ENCODE results near the gene HMMR. TPM values are rescaled to one million over a fixed set of nuclear protein-coding genes. Genes with fewer than 3 reads are reported as not detected.

Gene HMMR
- total RNA-seq, 1 experiment from 2014 or later = 74.6 TPM

DNA sequence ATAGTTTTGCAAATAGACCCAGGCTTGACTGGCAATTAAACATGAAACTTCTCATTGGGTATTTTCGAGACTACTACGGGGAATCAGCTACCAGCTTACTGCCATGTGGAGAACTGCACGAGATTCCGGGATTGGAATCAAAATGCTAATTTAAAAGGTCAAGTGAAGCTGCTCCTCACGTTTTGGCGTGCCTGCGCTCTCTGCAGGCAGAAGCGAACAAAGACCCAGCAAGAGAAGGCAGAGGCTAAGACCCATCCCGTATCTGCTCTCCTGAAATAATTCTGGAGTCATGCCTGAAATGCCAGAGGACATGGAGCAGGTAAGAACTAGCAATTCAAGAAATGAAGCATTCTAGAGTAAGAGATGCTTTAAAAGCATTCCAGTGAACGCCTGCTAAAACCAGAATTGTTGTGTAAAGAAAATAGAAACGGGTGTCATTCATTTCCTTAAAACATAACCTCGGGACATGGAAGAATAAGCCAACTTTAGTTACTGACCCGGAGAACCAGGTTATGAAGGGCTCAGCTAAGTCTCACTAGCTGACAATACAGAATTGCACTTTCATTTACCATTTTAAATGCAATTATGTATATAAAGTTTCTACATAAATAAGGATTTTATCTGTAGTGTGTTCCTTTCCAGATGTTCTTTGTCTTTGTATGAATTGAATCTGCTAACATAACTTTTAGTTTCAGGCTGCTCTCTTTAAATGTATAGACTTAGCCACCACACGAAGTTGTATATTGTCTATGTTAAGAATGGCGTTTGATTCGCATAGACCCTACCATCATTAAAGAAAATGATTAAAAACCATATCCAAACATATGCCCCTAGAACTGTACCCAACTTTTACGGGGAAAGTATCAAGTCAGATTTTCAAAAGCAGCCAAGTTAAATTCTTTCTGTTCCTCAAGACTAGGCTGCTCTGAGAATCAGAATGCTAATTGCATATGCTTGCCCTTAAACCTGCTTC lies 43.0 kb downstream of the HMMR start:
- intact Hi-C loops (cut with micrococcal nuclease) = loop anchor here (1.0 to 2.0 kb wide), 3 partner anchors 25 to 67 kb away; partner anchors contain the start of gene CCNG1
- H3K9me3 ChIP-seq (ENCODE audit: low read length) = no peaks in the 10 kb centered on the region
- H3K4me1 ChIP-seq (ENCODE audit: insufficient read depth, low read length) = peaks cover 16% of the 10 kb centered on the region
- no peaks in the 10 kb centered on the region for H3K36me3 ChIP-seq (ENCODE audit: low read depth, low read length)
- H3K79me2 ChIP-seq (ENCODE audit: low read length) = peaks cover 27% of the 10 kb centered on the region
- H3K4me3 ChIP-seq (ENCODE audit: low read length) = peak overlapping the region; percentile 90
- POLR2A ChIA-PET (ENCODE audit: unreplicated experiment) = no interaction called here
- H3K27ac ChIP-seq (ENCODE audit: low read length) = peak overlapping the region; percentile 45
- 0 out of 2 replicates have a peak, but pooled peaks cover 6% of the 10 kb centered on the region for H4K20me1 ChIP-seq (ENCODE audit: low read length)
- peak overlapping the region; percentile 77 for H2AFZ ChIP-seq (ENCODE audit: low read length)
- peak overlapping the region; percentile 78 for H3K9ac ChIP-seq (ENCODE audit: low read length)
- ATAC-seq = peak; percentile 21
- H3F3A ChIP-seq (ENCODE audit: low read length, unreplicated experiment) = no peaks in the 10 kb centered on the region
- H3K27me3 ChIP-seq (ENCODE audit: low read length) = no peaks in the 10 kb centered on the region
- peak overlapping the region; percentile 95 for H3K4me2 ChIP-seq (ENCODE audit: low read length)
- no peak for TF ChIP-seq EZH2phosphoT487 (IDR thresholded peaks at IDR 0.05; ENCODE audit: borderline replicate concordance, low read length)
- TF ChIP-seq, protein P1, sequence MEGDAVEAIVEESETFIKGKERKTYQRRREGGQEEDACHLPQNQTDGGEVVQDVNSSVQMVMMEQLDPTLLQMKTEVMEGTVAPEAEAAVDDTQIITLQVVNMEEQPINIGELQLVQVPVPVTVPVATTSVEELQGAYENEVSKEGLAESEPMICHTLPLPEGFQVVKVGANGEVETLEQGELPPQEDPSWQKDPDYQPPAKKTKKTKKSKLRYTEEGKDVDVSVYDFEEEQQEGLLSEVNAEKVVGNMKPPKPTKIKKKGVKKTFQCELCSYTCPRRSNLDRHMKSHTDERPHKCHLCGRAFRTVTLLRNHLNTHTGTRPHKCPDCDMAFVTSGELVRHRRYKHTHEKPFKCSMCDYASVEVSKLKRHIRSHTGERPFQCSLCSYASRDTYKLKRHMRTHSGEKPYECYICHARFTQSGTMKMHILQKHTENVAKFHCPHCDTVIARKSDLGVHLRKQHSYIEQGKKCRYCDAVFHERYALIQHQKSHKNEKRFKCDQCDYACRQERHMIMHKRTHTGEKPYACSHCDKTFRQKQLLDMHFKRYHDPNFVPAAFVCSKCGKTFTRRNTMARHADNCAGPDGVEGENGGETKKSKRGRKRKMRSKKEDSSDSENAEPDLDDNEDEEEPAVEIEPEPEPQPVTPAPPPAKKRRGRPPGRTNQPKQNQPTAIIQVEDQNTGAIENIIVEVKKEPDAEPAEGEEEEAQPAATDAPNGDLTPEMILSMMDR (conservative IDR thresholded peaks at IDR 0.05; ENCODE audit: low read depth, low read length) = peak; percentile 57
- no TSS peak for BruUV-seq (replicated peaks)
- CTCF ChIA-PET = no interaction called here
- no peaks in the 10 kb centered on the region for H3K9me2 ChIP-seq (replicated peaks; ENCODE audit: low read length)
- DNase-seq = peak; percentile 68

DNA sequence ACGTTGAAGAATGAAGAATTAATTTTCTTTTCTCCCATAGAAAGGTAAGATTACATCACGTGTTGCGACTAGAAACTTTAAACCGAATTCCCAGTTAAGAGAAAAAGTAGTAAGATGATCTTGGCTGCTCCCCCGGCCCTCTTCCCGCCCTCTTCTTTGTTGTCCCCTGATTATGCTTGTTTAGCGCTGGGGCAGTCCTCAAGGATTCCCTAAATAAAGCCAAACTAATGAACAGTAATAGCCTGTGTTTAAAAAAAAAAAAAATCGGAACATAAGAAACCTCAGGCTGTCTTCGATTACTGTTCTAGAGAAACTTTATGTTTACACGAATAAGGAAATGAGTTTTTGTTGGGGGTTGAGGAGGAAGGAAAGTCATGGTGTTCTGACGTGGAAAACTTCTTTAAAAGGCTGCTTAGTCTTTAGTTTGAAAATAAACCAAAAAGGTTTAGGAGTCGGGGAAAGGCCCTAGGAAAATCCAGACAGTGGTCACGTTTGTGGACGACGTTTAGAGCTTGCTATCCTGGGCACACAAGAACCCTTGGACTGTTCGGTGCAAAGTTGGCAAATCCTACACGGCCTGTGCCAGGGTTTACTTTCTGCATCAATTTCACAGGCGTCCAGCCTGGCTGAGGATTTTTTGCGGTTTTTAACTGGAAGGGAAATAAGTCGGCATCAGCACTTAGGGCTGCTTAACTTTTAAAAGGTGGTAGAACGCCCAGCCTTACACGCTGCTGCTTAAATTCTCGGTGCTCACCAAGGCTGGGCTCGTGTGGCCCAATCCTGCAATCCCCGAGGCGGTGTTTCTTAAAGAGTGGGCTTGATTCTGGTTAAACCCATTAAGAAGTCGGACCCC lies 43.9 kb downstream of the HMMR start:
- H3K79me2 ChIP-seq (ENCODE audit: low read length) = peaks cover 36% of the 10 kb centered on the region
- POLR2A ChIA-PET (ENCODE audit: unreplicated experiment) = no interaction called here
- no TSS peak for BruUV-seq (replicated peaks)
- H3K4me3 ChIP-seq (ENCODE audit: low read length) = peak overlapping the region; percentile 90
- no peaks in the 10 kb centered on the region for H3K27me3 ChIP-seq (ENCODE audit: low read length)
- H3F3A ChIP-seq (ENCODE audit: low read length, unreplicated experiment) = no peaks in the 10 kb centered on the region
- peak overlapping the region; percentile 95 for H3K4me2 ChIP-seq (ENCODE audit: low read length)
- TF ChIP-seq EZH2phosphoT487 (IDR thresholded peaks at IDR 0.05; ENCODE audit: borderline replicate concordance, low read length) = no peak
- TF ChIP-seq, protein P1 (conservative IDR thresholded peaks at IDR 0.05; ENCODE audit: low read depth, low read length) = no peak
- TF ChIP-seq EZH2 (IDR thresholded peaks at IDR 0.05; ENCODE audit: low read length, unreplicated experiment) = no peak
- H2AFZ ChIP-seq (ENCODE audit: low read length) = peak overlapping the region; percentile 77
- H3K36me3 ChIP-seq (ENCODE audit: low read depth, low read length) = no peaks in the 10 kb centered on the region
- ATAC-seq (peak; percentile 12), DNase-seq (peak; percentile 56)
- no peaks in the 10 kb centered on the region for H3K9me3 ChIP-seq (ENCODE audit: low read length)
- peak overlapping the region; percentile 45 for H3K27ac ChIP-seq (ENCODE audit: low read length)
- CTCF ChIA-PET = no interaction called here
- intact Hi-C loops (cut with micrococcal nuclease) = loop anchor here (2.0 kb wide), 1 partner anchor 68 kb away; the partner anchor contains the start of gene CCNG1
- peaks cover 24% of the 10 kb centered on the region for H3K4me1 ChIP-seq (ENCODE audit: insufficient read depth, low read length)
- H3K9me2 ChIP-seq (replicated peaks; ENCODE audit: low read length) = no peaks in the 10 kb centered on the region
- H3K9ac ChIP-seq (ENCODE audit: low read length) = peak overlapping the region; percentile 78
- 0 out of 2 replicates have a peak, but pooled peaks cover 6% of the 10 kb centered on the region for H4K20me1 ChIP-seq (ENCODE audit: low read length)

All from PC-3 (cell line).